Fibroblast of skin of right biceps (primary cell): ENCODE results near the gene MAST2.
"Not testable (repeated sequence)": the region's sequence is repeated elsewhere in the genome, so short reads cannot be mapped to it uniquely, and the experiment has no call there.

Experiments
- DNase-seq: peaks from one replicate; pipeline ENCODE4 v3.0.0-alpha.2; 2013

The MAST2 gene

DNA sequence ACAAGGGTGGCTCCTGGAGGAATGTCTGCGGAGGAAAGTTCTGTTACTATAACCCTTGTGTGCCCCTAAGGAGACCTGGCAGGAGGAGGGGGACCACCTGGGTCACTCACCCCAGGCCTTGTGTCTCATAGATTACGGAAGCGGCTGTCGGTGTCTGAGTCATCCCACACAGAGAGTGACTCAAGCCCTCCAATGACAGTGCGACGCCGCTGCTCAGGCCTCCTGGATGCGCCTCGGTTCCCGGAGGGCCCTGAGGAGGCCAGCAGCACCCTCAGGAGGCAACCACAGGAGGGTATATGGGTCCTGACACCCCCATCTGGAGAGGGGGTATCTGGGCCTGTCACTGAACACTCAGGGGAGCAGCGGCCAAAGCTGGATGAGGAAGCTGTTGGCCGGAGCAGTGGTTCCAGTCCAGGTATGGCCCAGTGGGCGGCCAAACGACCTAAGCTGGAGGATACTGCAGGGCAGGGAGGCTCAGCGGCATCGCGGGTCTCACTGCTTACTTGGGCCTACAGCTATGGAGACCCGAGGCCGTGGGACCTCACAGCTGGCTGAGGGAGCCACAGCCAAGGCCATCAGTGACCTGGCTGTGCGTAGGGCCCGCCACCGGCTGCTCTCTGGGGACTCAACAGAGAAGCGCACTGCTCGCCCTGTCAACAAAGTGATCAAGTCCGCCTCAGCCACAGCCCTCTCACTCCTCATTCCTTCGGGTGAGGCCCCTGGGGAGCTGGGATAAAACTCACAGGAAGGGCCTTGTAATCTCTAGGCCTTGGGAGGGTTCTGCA is 227.7 kb downstream of the MAST2 start:
- peak; percentile 40 for DNase-seq

DNA sequence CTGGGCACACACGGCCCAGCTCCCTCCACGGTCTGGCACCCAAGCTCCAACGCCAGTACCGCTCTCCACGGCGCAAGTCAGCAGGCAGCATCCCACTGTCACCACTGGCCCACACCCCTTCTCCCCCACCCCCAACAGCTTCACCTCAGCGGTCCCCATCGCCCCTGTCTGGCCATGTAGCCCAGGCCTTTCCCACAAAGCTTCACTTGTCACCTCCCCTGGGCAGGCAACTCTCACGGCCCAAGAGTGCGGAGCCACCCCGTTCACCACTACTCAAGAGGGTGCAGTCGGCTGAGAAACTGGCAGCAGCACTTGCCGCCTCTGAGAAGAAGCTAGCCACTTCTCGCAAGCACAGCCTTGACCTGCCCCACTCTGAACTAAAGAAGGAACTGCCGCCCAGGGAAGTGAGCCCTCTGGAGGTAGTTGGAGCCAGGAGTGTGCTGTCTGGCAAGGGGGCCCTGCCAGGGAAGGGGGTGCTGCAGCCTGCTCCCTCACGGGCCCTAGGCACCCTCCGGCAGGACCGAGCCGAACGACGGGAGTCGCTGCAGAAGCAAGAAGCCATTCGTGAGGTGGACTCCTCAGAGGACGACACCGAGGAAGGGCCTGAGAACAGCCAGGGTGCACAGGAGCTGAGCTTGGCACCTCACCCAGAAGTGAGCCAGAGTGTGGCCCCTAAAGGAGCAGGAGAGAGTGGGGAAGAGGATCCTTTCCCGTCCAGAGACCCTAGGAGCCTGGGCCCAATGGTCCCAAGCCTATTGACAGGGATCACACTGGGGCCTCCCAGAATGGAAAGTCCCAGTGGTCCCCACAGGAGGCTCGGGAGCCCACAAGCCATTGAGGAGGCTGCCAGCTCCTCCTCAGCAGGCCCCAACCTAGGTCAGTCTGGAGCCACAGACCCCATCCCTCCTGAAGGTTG is 231.4 kb downstream of the MAST2 start:
- DNase-seq = no peak

DNA sequence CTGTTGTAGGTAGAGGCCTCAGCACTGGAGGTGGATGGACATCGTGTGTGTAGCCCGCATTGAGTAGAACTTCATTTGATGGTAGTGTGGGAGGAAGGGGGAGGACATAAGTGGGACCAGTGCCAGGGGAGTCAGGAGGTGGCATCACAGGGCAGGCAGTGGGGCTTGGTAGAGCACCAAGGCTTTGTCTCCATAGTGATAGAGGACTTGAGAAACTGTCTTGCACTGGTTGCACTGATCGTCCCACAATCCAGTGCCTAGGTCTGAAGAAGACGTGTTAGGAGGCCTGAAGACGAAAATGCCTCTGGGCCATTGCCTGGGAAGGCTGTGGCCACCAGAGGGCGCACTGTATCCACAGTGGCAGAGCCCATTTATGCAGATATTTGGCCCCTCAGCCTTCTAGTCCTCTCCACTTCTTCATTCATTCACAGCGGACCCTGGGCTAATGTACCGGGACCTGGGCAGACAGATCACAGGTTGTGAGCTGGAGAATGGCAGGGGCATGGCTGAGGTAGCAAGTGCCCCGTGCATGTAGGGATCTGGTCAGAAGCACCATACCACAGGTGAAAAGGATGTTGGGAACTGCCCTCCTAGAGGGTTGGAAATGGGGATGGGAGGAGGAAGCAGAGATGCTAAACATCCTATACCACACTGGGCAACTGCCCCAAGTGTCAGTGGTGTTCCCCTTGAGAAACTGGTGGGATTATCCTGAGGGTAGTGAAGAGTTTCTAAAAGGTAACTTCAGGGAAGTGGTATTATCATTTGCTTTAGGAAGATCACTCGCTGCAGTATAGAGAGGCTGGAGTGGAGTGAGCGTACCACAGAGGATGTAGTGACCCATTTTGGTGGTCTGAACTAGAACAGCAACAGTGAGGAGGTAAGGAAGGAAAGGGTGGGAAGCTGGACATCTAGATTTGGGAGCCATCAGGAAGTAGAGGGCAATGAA is 233.8 kb downstream of the MAST2 start:
- peak; percentile 72 for DNase-seq

DNA sequence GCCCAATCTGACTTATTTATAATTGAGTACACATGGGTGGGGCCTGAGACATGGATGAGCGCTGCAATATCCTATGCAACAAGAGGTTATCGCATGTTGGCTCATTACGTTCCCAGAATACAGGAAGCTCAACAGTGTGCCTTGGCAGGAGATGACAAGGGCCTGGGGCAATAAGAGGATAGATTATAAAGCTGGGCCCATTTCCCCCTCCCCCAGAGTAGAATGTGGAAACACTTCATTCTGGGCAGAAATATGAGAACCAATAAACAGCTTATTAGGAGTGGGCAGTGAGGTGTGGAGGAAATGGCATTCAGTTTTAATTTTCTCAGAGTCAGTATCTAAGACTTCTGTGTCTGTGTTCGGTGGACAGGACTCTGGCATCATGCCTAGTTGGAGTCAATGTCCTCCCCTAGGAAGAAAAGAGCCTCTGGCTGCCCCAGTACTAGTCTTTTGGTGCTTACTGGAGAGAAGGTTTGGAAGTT is 236.2 kb downstream of the MAST2 start:
- DNase-seq = no peak

DNA sequence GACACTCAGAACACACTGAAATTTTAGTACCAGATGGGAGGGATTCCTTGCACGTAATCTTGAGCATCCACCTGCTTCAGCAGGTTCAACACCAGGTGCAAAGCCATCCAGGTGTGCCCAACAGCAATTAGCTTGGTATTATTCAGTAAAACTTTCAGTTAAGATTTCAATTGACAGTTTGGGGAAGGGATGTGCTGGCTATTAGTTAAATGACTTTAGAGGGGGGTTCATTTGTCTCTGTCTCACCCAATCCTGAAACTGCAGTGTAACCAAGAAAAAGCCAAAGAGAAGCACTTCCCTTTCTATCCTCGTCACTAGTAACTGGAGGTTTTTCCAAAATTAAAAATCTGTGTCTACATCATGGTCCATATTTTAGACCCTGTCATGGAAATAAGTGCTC is 238.1 kb downstream of the MAST2 start:
- DNase-seq = no peak

DNA sequence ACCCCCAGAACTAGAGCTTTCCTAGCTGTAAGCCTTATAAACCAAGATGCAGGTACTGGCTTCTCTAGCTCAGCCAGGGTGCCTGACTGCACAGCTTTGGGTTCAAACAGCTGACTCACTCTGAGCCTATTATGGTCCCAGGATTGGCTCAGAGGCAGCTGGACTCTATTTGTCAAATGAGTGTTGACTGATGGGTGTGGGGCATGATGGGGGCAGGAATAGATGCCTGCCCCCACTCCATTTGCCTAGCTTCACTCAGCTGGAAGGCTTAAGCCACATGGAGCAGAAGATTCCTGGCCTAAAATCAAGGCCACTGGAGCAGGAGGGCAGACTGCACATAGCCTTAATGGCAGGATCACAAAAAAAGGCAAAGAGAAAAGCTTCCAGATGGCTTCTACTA is 238.6 kb downstream of the MAST2 start:
- DNase-seq = peak; percentile 52

DNA sequence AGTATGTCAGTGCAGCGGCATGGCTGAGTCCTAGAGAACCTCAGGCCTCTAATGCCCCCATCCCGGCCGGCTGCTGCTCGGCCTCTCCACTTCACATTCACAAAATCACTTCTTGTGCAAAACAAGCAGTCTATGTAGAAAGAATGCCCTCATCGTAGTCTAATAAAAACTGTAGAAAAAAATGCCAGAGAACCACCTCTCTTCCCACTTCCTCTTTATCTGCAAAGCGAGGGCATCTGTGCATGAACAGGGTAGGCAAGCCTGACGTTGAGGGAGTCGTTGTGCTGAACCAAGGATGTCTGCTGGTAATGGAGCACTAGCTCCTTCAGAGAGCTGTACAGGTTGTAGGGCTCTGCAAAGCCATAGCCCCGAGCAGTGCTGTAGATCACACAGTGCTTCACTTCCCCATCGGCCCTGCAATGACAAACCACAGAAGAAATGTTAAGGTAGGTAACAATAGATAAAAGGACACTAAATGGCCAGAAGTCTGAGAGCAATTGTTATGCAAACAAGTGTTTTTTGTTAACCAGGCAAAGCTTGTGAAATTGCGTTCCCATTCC is 240.1 kb downstream of the MAST2 start:
- no peak for DNase-seq

DNA sequence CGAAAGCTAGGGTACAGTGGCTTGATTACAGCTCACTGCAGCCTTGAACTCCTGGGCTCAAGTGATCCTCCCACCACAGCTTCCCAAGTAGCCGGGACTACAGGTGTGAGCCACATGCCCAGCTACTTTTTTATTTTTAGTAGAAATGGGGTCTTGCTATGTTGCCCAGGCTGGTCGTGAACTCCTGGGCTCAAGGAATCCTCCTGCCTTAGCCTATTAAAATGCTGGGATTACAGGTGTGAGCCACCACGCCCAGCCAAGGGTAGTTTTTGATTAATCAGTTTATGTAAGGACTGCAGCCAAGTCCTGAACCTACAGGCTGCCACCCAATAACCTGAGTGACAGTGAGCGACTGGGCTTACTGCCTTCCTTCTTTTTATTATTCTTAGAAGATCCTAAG is 240.7 kb downstream of the MAST2 start:
- DNase-seq = no peak

DNA sequence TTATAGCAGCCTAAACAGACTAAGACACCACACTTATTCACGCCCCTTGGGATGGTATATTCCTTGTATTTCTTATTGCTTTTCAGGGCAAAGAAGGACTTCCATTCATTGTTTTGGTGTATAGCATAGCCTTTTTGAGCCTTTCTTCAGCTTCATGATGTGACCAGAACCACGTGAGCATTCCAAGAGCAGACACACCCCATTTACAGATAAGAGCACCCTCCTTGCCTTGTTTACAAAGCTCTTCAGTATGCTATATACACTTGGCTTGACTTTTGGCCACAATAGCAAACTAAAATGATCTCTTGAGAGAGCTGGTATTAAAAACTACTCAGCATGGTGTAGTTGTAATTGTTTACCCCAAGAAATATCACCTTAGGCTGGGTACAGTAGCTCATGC is 250.3 kb downstream of the MAST2 start:
- DNase-seq = no peak

DNA sequence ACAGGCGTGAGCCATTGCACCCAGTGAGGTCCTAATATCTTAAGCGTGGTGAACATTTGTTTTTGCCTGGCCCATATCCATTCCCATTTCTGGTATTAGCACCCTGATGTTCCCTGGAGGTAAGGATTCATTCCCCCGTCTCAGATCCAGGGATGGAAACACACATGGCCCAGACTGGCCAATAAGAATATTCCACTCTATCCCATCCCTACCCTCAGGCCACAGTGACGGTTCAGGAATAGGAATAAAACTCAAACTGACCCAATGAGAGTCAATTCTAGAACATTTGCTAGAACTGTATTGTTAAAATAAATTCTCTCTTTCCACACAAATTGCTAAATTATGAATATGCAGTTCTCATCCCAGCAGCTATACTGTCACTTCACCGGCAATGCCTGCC is 252.9 kb downstream of the MAST2 start:
- no peak for DNase-seq

DNA sequence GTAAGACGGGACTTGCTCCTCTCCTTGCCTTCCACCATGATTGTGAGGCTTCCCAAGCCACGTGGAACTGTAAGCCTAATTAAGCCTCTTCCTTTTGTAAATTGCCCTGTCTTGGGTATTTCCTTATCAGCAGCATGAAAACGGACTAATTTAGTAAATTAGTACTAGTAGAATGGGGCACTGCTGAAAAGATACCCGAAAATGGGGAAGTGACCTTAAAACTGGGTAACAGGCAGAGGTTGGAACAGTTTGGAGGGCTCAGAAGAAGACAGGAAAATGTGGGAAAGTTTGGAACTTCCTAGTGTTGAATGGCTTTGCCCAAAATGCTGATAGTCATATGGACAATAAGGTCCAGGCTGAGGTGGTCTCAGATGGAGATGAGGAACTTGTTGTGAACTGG is 253.8 kb downstream of the MAST2 start:
- DNase-seq = not testable (repeated sequence)

DNA sequence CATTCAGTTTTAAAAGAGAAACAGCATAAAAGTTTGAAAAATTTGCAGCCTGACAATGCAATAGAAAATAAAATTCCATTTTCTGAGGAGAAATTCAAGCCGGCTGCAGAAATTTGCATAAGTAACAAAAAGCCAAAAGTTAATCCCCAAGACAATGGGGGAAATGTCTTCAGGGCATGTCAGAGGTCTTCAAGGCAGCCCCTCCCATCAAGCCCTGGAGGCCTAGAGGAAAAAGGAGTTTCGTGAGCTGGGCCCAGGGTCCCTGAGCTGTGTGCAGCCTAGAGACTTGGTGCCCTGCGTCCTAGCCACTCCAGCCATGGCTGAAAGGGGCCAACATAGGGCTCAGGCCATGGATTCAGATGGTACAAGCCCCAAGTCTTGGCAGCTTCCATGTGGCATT is 254.4 kb downstream of the MAST2 start:
- DNase-seq = no peak

DNA sequence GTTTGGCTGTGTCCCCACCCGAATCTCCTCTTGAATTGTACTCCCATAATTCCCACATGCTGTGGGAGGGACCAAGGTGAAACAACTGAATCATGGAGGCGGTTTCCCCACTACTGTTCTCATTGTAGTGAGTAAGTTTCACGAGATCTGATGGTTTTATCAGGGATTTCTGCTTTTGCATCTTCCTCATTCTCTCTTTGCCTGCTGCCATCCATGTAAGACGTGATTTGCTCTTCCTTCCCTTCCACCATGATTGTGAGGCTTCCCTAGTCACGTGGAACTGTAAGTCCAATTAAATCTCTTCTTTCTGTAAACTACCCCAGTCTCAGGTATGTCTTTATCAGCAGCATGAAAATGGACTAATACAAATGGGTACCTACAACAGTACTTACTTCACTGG is 255.5 kb downstream of the MAST2 start:
- DNase-seq = no peak

DNA sequence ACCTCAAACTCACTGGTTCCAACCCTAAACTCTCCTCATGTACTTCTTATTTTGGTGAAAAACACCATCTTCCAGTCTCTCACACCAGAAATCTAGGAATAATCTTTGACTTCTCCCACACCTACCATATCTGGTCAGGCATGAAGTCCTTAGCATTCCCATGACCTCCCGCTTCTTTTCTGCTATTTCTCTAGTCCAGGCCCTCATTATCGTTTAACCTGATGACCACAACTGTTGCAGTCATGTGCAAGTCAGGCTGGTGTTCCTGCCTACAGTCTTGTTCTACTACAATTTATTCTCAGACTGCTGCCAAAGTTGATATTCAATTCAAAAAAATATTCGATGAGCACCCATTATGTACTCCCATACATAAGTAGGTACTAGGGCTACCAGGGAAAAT is 257.7 kb downstream of the MAST2 start:
- DNase-seq = no peak

DNA sequence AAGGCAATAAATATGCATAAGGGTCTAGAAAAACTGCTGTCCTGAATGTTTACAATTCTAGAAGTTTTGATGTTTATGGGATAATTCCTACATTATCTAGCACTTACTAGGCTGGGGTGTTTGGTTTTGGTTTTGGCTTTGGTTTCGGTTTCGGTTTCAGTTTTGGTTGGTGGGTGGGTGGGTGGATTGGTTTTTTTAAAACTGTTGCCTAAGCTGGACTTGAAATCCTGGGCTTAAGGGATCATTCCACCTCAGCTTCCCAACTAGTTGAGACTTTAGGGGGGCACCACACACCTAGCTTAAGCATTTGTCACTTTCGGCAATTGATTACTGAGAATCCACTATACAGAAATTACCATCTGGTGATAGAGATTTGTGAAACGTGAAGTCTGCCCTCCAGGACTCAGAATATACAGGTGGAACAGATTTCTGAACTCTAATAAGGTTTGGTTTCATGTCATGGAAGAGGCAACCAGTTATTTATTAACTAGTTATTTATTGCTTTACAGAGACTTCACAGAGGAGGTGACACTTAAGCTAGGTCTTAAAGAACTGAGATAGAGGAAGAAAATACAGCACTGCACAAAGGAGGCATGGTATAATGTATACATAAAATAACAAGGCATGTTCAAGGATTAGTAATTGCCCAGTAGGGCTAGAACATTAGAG is 259.4 kb downstream of the MAST2 start:
- DNase-seq = no peak

DNA sequence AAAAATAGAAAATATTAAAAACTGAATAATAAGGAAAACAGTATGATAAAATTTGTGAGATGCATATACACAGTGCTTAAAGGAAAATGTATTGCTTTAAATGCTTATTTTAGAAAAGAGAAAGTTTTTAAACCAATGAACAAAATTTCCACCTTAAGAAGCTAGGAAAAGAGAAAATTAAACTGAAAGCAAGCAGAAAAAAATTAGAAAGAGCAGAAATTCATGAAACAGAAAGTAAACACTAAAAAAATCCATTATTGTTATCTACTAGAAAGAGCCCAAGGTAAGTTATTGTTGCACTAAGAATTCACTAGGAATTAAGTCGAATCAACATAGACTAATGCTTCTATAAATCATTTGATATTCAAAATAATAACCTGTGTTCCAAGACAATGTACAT is 261.3 kb downstream of the MAST2 start:
- no peak for DNase-seq

DNA sequence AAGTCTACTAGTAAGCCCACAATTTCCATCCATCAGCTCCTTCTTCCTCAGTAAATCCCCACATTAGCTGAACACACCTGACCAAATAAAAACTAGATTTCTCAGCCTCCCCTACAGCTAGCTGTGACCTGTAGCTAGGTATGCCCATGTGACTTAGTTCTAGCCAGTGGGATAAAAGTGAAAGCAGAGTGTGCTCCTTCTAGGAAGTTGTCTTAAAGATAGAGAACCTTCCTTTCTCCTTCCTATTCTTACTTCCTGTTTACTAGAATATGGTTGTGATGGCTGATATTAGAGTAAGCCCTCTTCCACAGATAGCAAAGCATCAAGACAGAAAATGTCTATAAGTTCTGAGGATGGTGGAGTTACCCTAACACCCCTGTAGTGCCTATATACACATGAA is 262.0 kb downstream of the MAST2 start:
- no peak for DNase-seq

DNA sequence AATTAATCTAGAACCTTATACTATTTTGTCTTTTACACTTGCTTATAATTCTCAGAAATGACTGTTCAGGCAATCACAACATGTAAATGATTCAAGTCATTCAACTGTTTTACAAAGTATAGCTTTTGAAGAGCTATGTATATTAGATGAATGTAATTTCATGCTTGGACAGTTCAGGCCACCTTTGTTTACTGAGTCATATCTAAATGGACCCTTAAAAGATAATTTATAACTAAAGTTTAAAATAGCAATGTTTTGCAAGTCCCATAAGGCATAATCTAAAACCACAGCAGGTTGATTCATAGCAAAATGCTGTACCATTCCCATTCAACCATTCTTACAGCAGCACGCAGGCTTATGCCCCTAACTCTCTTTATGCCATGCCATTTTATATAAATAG is 264.2 kb downstream of the MAST2 start:
- no peak for DNase-seq

DNA sequence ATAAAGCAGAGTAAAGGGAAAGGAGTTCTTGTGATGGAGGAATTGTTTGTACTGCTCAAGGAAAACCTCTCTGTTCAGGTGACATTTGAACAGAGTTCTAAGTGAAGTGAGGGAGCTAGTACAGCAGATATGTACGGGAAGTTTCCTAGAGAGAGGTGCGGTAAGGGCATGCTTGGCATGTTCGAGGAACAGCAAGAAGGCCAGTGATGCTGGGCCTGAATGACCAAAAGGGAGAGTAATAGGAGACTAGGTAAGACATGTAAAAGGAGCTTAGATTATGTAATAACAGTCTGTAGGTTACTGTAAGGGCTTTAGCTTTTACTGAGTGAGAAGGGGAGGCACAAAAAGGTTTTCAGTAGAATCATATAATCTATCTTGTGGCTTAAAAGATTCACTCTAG is 265.1 kb downstream of the MAST2 start:
- no peak for DNase-seq

DNA sequence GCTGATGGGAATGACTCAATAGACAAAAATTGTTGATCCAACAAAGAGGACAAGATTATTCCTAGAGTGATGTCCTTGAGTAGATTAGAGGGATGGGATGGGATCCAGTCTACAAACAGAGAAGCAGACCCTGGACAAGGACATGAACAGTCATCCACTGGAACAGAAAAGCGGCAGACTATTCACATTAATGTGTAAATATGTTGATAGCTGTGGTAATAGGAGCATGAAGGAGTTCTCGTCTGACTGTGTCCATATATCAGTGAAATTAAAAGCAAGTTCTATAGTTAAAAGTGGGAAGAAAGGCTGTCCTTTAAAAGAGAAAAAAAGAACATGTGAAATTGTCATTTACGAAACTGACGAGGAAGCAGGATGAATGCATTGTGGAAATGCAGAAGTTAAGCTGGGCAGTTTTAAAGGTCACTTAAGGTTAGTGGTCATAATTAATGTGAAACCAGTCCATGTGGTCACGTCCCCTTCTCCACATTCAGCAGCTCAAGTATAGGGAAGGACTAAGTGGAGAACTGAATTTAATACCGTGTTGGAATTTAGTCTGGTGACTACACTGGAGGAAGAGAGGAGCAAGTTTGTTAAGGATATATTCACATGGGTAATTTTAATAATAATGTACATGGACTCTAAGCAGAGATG is 266.9 kb downstream of the MAST2 start:
- DNase-seq = no peak

DNA sequence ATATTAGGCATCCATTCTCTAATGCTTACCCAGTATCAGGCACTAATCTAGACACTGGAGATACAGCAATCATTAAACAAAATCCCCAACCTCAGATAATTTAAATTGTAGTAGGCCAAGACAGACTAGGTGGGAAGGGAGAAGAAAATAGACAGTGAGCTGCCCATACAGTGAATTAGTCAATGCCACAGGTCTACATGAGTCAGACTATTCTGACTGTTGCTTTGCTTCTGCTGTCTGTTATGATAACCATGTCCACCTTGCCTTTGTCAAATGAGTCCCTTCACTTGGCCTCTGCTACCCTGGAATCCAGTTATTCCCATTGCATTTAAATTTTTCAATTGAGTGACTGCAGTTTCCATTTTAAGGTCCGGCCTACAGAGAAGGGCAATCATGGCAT is 269.6 kb downstream of the MAST2 start:
- no peak for DNase-seq

DNA sequence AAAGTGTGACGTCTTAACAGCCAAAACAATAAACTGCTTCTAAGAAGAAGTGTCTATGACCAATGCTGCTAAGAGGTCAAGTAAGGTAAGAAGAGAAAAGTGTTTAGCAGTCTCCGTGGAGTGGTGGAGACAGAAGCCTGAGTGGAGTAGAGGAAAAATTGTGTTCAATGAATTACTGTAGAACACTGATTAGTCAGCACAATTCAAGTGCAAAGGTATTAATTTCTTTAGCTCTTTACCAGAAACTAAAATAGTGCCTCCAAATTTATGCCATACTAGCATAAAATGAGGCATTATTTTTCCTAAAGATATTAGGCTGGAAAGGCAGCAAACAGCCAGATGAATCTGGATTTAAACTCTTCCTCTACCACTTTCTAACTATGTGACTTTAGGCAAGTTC is 272.9 kb downstream of the MAST2 start:
- no peak for DNase-seq
